ENCODE measurements around the gene RPS6KC1. TPM values are rescaled to one million over a fixed set of nuclear protein-coding genes. Genes with fewer than 3 reads are reported as not detected.

Gene RPS6KC1
- total and polyA plus RNA-seq, 2 donors (not counting 3 experiments of a cell fraction or from before 2014, with no cell fraction given), result 5.1 to 18.6 TPM

GRCh38 chr1:213051881-213052202, 801 bp downstream of the RPS6KC1 start:
- no peaks in the 10 kb centered on the region for H3K36me3 ChIP-seq (ENCODE audit: control insufficient read depth in 2 of 2, extremely low read depth in 1 of 2, insufficient read depth in 2 of 2, low read length in 2 of 2)
- no peaks in the 10 kb centered on the region for H4K20me1 ChIP-seq (replicated peaks; ENCODE audit: control insufficient read depth, extremely low read depth, insufficient read depth, low read length)
- peak overlapping the region; percentile 93 for H2AFZ ChIP-seq (ENCODE audit: low read depth, low read length)
- FAIRE-seq, result peak; percentile 15
- POLR2A ChIA-PET, result no interaction called here
- dilution Hi-C loops (cut with MboI; ENCODE audit: extremely low pct_ligation_motif_present, low sequenced_read_pairs) (no loop called here), intact Hi-C loops (cut with micrococcal nuclease) (loop anchor here (1.0 kb wide), 2 partner anchors 37 to 575 kb away; partner anchors contain the start of gene ANGEL2)
- no peak for DNase-seq (ENCODE audit: low read depth, low spot score)
- peak overlapping the region; percentile 83 to 95 (median 84) for H3K4me3 ChIP-seq (replicated peaks in 1 of 3; ENCODE audit: insufficient read depth in 1 of 3, low read depth in 1 of 3, low read length in 3 of 3)
- H3K4me1 ChIP-seq (ENCODE audit: control insufficient read depth, extremely low read depth, insufficient read depth, low read length), result peaks cover 6% of the 10 kb centered on the region
- no peaks in the 10 kb centered on the region for H3K9me1 ChIP-seq (replicated peaks; ENCODE audit: control insufficient read depth, extremely low read depth, insufficient read depth, low read length)
- no peaks in the 10 kb centered on the region for H3K9me3 ChIP-seq (replicated peaks; ENCODE audit: control insufficient read depth, insufficient read depth, low read length)
- TSS peak; percentile 53 for BruUV-seq (replicated peaks)
- CTCF ChIA-PET, result no interaction called here
- H3K27me3 ChIP-seq (ENCODE audit: control insufficient read depth in 2 of 2, insufficient read depth in 2 of 2, low read length in 2 of 2), result no peaks in the 10 kb centered on the region
- peak overlapping the region; percentile 35 for H3K27ac ChIP-seq (ENCODE audit: insufficient read depth, low read depth, low read length)
- peak overlapping the region; percentile 55 for H3K9ac ChIP-seq (replicated peaks; ENCODE audit: extremely low read depth, insufficient read depth, low read length)
- peak overlapping the region; percentile 96 for H3K4me2 ChIP-seq (ENCODE audit: insufficient read depth, low read length)
- peaks cover 21% of the 10 kb centered on the region for H3K79me2 ChIP-seq (ENCODE audit: control insufficient read depth, insufficient read depth, low read length)
- TF ChIP-seq EZH2 (IDR thresholded peaks at IDR 0.05; ENCODE audit: borderline replicate concordance, low read depth, low read length, severe bottlenecking), result no peak
- TF ChIP-seq POLR2A (IDR thresholded peaks at IDR 0.05; ENCODE audit: low read depth, low read length), result no peak

- dilution Hi-C loops (cut with MboI; ENCODE audit: extremely low pct_ligation_motif_present, low sequenced_read_pairs), result no loop called here
Observed at GRCh38 chr1:213053455-213053854, 2.4 kb downstream of the RPS6KC1 start.

More at GRCh38 chr1:213053455-213053854, 2.4 kb downstream of the RPS6KC1 start:
- intact Hi-C loops (cut with micrococcal nuclease), result no loop called here
- Histone ChIP-seq H3K27me3 (ENCODE audit: control insufficient read depth in 2 of 2, insufficient read depth in 2 of 2, low read length in 2 of 2) (no peaks in the 10 kb centered on the region), H2AFZ (ENCODE audit: low read depth, low read length) (no peak overlapping the region), H3K27ac (ENCODE audit: insufficient read depth, low read depth, low read length) (no peak overlapping the region), H3K9me3 (replicated peaks; ENCODE audit: control insufficient read depth, insufficient read depth, low read length) (no peaks in the 10 kb centered on the region), H3K79me2 (ENCODE audit: control insufficient read depth, insufficient read depth, low read length) (peaks cover 21% of the 10 kb centered on the region), H3K36me3 (ENCODE audit: control insufficient read depth in 2 of 2, extremely low read depth in 1 of 2, insufficient read depth in 2 of 2, low read length in 2 of 2) (no peaks in the 10 kb centered on the region), H3K9me1 (replicated peaks; ENCODE audit: control insufficient read depth, extremely low read depth, insufficient read depth, low read length) (no peaks in the 10 kb centered on the region), H3K4me2 (ENCODE audit: insufficient read depth, low read length) (no peak overlapping the region), H3K4me3 (replicated peaks in 1 of 3; ENCODE audit: insufficient read depth in 1 of 3, low read depth in 1 of 3, low read length in 3 of 3) (no peak overlapping the region), H3K9ac (replicated peaks; ENCODE audit: extremely low read depth, insufficient read depth, low read length) (no peak overlapping the region), H4K20me1 (replicated peaks; ENCODE audit: control insufficient read depth, extremely low read depth, insufficient read depth, low read length) (no peaks in the 10 kb centered on the region), H3K4me1 (ENCODE audit: control insufficient read depth, extremely low read depth, insufficient read depth, low read length) (peaks cover 6% of the 10 kb centered on the region)
- CTCF ChIA-PET, result no interaction called here
- DNase-seq (ENCODE audit: low read depth, low spot score) (no peak), FAIRE-seq (no peak)
- no TSS peak for BruUV-seq (replicated peaks)
- POLR2A ChIA-PET, result no interaction called here
- no peak for TF ChIP-seq MYC (IDR thresholded peaks at IDR 0.05; ENCODE audit: low read depth, low read length)
- no peak for TF ChIP-seq MAX (IDR thresholded peaks at IDR 0.05; ENCODE audit: insufficient read depth, insufficient read length)
- TF ChIP-seq EZH2 (IDR thresholded peaks at IDR 0.05; ENCODE audit: borderline replicate concordance, low read depth, low read length, severe bottlenecking), result no peak
- TF ChIP-seq JUN (IDR thresholded peaks at IDR 0.05; ENCODE audit: borderline replicate concordance, insufficient read depth, insufficient read length, low read depth), result no peak
- no peak for TF ChIP-seq GATA2 (IDR thresholded peaks at IDR 0.05; ENCODE audit: insufficient read depth, insufficient read length, low read depth, low read length)
- no peak for TF ChIP-seq POLR2AphosphoS5 (IDR thresholded peaks at IDR 0.05; ENCODE audit: insufficient read depth, low read depth, low read length)

All from endothelial cell of umbilical vein (primary cell).